ENCODE results near the gene CAPRIN1. TPM values are rescaled to one million over a fixed set of nuclear protein-coding genes. Genes with fewer than 3 reads are reported as not detected.
"Not testable (repeated sequence)": the region's sequence is repeated elsewhere in the genome, so short reads cannot be mapped to it uniquely, and the experiment has no call there.

Gene CAPRIN1
- total RNA-seq, 2 donors from 2014 or later, result 151 to 262 TPM

GRCh38 chr11:34064291-34064690, 12.8 kb downstream of the CAPRIN1 start:
- H3K9me3 Mint-ChIP-seq, result no peaks in the 10 kb centered on the region
- H3K4me1 Mint-ChIP-seq, result peaks cover 35% of the 10 kb centered on the region
- H3K27ac Mint-ChIP-seq, result no peak overlapping the region
- no peak for ATAC-seq (replicated peaks)
- H3K4me3 Mint-ChIP-seq, result no peak overlapping the region
- H3K36me3 Mint-ChIP-seq (ENCODE audit: low read depth), result peaks cover 87% of the 10 kb centered on the region
- H3K27me3 Mint-ChIP-seq, result no peaks in the 10 kb centered on the region

DNA sequence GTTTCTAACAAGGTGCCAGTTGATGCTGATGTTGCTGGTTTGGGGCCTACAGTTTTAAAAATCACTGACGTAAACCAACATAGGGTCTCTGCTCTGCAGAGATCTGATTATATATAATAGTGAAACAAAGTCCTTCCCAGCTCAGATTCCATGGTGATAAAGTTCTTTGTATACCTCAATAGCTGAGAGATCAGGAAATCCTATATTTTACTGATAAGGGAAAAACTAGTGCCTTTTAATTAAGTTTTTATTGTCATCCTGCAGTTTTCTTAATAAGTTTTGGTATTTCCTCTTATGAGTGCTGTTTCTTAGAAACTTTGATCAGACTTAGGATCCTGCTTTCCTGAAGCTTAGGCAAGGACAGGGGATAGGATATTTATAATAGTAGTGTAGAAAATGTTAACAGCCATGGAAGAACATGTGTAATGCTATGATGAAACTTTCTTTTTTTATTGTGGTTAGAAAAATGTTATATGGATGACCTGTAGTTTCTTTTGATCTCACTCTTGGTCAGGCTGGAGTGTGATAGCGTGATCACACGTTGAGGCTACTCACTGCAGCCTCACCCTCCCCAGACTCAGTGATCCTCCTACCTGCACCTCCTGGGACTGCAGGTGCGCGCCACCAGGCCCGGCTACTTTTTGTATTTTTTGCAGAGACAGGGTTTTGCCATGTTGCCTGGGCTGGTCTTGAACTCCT, 14.1 kb downstream of the CAPRIN1 start:
- Mint-ChIP-seq H3K36me3 (ENCODE audit: low read depth) (peaks cover 86% of the 10 kb centered on the region), H3K4me3 (no peak overlapping the region), H3K27ac (peak overlapping the region; percentile 59), H3K27me3 (no peaks in the 10 kb centered on the region), H3K4me1 (peaks cover 30% of the 10 kb centered on the region), H3K9me3 (no peaks in the 10 kb centered on the region)
- peak; percentile 78 for ATAC-seq (replicated peaks)

DNA sequence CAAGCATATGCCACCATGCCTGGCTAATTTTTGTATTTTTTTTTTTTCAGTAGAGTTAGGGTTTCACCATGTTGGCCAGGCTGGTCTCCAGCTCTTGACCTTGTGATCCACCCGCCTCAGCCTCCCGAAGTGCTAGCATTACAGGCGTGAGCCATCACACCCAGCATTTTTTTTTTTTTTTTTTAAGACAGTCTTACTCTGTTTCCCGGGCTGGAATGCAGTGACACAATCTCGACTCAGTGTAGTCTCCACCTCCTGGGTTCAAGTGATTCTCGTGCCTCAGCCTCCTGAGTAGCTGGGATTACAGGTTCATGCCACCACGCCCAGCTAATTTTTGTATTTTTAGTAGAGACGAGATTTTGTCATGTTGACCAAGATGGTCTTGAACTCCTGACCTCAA, 15.2 kb downstream of the CAPRIN1 start:
- peaks cover 30% of the 10 kb centered on the region for H3K4me1 Mint-ChIP-seq
- H3K4me3 Mint-ChIP-seq, result not testable (repeated sequence)
- peaks cover 86% of the 10 kb centered on the region for H3K36me3 Mint-ChIP-seq (ENCODE audit: low read depth)

GRCh38 chr11:34067383-34068065, 16.0 kb downstream of the CAPRIN1 start:
- peaks cover 86% of the 10 kb centered on the region for H3K36me3 Mint-ChIP-seq (ENCODE audit: low read depth)
- peak overlapping the region; percentile 34 for H3K27ac Mint-ChIP-seq
- H3K4me3 Mint-ChIP-seq, result peak overlapping the region; percentile 26
- peaks cover 25% of the 10 kb centered on the region for H3K4me1 Mint-ChIP-seq
- no peaks in the 10 kb centered on the region for H3K27me3 Mint-ChIP-seq
- no peak for ATAC-seq (replicated peaks)
- H3K9me3 Mint-ChIP-seq, result no peaks in the 10 kb centered on the region

More for the DNA sequence above, 15.2 kb downstream of the CAPRIN1 start:
- H3K9me3 Mint-ChIP-seq; ATAC-seq (replicated peaks); H3K27ac Mint-ChIP-seq; H3K27me3 Mint-ChIP-seq: not testable (repeated sequence)

DNA sequence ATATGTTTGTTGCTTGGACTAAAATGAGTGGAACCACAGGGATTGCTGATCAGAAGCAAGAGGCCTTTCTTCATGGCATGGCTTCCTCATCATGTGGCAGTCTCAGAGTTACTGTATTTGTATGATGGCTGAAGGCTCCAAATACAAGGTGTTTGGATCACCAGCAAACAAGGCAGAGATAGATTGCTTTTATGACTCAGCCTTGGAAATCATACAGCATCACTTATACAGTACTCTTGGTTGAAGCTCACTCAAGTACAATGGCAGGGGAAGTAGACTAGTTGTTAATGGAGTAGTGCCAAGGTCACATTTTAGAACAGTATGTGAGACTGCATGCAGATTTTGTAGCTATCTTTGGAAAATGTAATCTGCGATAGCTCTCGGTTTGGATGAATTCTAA, 16.6 kb downstream of the CAPRIN1 start:
- H3K4me3 Mint-ChIP-seq, result peak overlapping the region; percentile 26
- no peaks in the 10 kb centered on the region for H3K27me3 Mint-ChIP-seq
- peaks cover 86% of the 10 kb centered on the region for H3K36me3 Mint-ChIP-seq (ENCODE audit: low read depth)
- peak; percentile 64 for ATAC-seq (replicated peaks)
- peak overlapping the region; percentile 34 for H3K27ac Mint-ChIP-seq
- peaks cover 22% of the 10 kb centered on the region for H3K4me1 Mint-ChIP-seq
- no peaks in the 10 kb centered on the region for H3K9me3 Mint-ChIP-seq

DNA sequence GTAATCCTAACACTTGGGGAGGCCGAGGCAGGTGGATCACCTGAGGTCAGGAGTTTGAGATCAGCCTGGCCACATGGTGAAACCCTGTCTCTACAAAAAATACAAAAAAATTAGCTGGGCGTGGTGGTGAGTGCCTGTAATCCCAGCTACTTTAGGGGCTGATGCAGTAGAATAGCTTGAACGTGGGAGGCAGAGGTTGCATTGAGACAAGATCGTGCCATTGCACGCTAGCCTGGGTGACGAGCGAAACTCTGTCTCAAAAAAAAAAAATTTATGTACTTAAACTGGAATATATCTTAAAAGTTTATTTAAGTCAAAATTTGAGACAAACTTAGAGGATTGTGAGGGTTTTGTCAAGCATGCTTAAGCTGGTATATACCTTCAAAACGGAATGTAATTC, 19.8 kb downstream of the CAPRIN1 start:
- Mint-ChIP-seq H3K36me3 (ENCODE audit: low read depth) (peaks cover 88% of the 10 kb centered on the region), H3K4me1 (peaks cover 23% of the 10 kb centered on the region)
- H3K9me3 Mint-ChIP-seq; H3K27me3 Mint-ChIP-seq; ATAC-seq (replicated peaks); H3K4me3 Mint-ChIP-seq; H3K27ac Mint-ChIP-seq: not testable (repeated sequence)

DNA sequence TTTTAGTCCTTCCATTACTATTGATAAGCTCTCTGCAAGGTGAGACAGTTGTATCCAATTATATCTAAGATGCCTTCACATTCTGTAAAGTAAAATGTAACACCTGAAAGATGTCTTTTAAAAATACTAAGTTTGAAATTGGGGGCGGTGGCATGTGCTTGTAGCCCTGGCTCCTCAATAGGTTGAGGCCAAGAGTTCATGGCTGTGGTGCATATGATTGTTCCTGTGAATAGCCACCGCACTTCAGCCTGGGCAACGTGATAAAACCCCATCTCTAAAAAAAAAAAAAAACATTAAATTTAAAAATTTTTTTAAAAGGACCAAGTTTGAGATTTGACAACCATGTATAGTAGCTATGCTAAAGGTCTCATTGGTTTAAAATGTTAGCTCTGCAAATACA, 20.5 kb downstream of the CAPRIN1 start:
- no peak for ATAC-seq (replicated peaks)
- Mint-ChIP-seq H3K27me3 (no peaks in the 10 kb centered on the region), H3K4me1 (peaks cover 23% of the 10 kb centered on the region), H3K4me3 (no peak overlapping the region), H3K9me3 (no peaks in the 10 kb centered on the region), H3K27ac (no peak overlapping the region), H3K36me3 (ENCODE audit: low read depth) (peaks cover 89% of the 10 kb centered on the region)

DNA sequence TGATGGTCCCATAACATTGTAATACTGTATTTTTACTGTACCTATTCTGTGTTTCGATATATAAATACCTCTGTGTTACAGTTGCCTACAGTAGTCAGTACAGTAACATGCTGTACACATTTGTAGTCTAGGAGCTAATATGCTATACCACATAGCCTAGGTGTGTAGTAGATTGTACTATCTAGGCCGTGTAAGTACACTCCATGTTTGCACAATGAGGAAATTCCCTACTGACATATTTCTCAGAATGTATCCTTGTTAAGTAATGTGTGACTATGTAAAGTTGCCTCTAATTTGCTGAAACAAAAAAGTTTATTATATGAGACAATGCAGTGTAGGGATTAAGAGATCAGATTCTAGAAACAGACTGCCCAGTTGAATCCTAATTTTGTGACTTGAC, 21.3 kb downstream of the CAPRIN1 start:
- peak overlapping the region; percentile 32 for H3K27ac Mint-ChIP-seq
- H3K36me3 Mint-ChIP-seq (ENCODE audit: low read depth), result peaks cover 91% of the 10 kb centered on the region
- no peaks in the 10 kb centered on the region for H3K27me3 Mint-ChIP-seq
- H3K4me3 Mint-ChIP-seq, result no peak overlapping the region
- ATAC-seq (replicated peaks), result no peak
- peaks cover 19% of the 10 kb centered on the region for H3K4me1 Mint-ChIP-seq
- no peaks in the 10 kb centered on the region for H3K9me3 Mint-ChIP-seq

DNA sequence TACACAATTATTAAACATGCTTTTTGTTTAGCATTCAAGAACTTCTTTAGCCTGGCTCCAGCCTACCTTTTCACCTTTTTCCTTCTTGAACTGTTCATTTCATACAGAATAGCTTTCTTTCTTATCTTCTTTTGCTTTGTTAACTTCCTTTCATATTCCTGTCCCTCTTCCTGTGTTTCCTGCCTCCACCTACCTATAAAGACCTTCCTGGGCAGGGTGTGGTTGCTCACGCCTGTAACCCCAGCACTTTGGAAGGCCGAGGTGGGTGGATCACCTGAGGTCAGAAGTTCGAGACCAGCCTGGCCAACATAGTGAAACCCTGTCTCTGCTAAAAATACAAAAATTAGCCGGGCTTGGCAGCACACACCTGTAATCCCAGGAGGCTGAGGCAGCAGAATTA, 22.9 kb downstream of the CAPRIN1 start:
- H3K9me3 Mint-ChIP-seq, result no peaks in the 10 kb centered on the region
- peak overlapping the region; percentile 61 for H3K27ac Mint-ChIP-seq
- H3K4me3 Mint-ChIP-seq, result no peak overlapping the region
- peaks cover 13% of the 10 kb centered on the region for H3K4me1 Mint-ChIP-seq
- peaks cover 97% of the 10 kb centered on the region for H3K36me3 Mint-ChIP-seq (ENCODE audit: low read depth)
- H3K27me3 Mint-ChIP-seq, result no peaks in the 10 kb centered on the region
- no peak for ATAC-seq (replicated peaks)

GRCh38 chr11:34075178-34075820, 23.8 kb downstream of the CAPRIN1 start:
- Mint-ChIP-seq H3K36me3 (ENCODE audit: low read depth) (peaks cover 97% of the 10 kb centered on the region), H3K4me3 (peak overlapping the region; percentile 15), H3K4me1 (peaks cover 13% of the 10 kb centered on the region), H3K9me3 (no peaks in the 10 kb centered on the region), H3K27me3 (no peaks in the 10 kb centered on the region), H3K27ac (peak overlapping the region; percentile 49)
- ATAC-seq (replicated peaks), result peak; percentile 49

DNA sequence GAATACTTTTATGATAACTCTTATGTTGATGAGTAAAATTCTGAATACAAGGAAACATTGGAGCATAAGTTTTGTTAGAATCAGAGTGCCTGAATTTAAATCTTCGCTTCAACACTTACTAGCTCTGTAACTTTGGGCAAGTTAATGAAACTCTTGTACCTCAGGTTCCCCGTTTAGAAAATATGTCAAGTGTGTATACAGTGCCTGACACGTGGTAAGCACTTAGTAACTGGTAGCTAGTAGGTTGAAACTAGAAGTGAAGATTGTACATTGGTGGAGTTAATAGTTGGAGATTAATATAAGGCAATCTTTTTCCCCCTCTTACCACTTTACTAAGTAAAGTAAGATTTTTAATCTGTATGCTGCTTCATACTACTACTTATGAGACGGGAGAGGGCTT, 29.1 kb downstream of the CAPRIN1 start:
- H3K36me3 Mint-ChIP-seq (ENCODE audit: low read depth), result peaks cover 98% of the 10 kb centered on the region

DNA sequence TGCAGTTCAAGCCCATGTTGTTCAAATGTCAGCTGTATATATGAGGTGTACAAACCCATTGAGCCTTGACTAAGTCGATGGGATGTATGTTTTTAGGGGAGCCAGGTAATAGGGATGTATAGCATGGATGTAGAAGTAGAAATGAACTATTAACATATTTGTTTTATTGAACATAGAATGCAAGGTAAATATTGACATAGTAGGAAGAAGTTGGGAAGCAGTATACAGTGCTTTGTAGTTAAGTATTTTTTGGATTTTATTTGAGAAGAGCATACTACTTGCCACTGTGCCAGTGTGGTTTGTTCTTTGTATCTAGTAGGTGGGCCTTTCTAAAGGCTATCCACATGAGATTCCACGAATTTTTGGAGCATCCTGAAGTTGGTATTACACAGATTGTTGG, 33.1 kb downstream of the CAPRIN1 start:
- no peaks in the 10 kb centered on the region for H3K27me3 Mint-ChIP-seq
- H3K27ac Mint-ChIP-seq, result peak overlapping the region; percentile 15
- no peaks in the 10 kb centered on the region for H3K9me3 Mint-ChIP-seq
- peaks cover 14% of the 10 kb centered on the region for H3K4me1 Mint-ChIP-seq
- ATAC-seq (replicated peaks), result no peak
- H3K36me3 Mint-ChIP-seq (ENCODE audit: low read depth), result peaks cover 100% of the 10 kb centered on the region
- H3K4me3 Mint-ChIP-seq, result no peak overlapping the region

More for the DNA sequence above, 29.1 kb downstream of the CAPRIN1 start:
- H3K27ac Mint-ChIP-seq, result no peak overlapping the region
- peaks cover 6% of the 10 kb centered on the region for H3K4me1 Mint-ChIP-seq
- no peaks in the 10 kb centered on the region for H3K9me3 Mint-ChIP-seq
- no peaks in the 10 kb centered on the region for H3K27me3 Mint-ChIP-seq
- ATAC-seq (replicated peaks), result no peak
- H3K4me3 Mint-ChIP-seq, result no peak overlapping the region

DNA sequence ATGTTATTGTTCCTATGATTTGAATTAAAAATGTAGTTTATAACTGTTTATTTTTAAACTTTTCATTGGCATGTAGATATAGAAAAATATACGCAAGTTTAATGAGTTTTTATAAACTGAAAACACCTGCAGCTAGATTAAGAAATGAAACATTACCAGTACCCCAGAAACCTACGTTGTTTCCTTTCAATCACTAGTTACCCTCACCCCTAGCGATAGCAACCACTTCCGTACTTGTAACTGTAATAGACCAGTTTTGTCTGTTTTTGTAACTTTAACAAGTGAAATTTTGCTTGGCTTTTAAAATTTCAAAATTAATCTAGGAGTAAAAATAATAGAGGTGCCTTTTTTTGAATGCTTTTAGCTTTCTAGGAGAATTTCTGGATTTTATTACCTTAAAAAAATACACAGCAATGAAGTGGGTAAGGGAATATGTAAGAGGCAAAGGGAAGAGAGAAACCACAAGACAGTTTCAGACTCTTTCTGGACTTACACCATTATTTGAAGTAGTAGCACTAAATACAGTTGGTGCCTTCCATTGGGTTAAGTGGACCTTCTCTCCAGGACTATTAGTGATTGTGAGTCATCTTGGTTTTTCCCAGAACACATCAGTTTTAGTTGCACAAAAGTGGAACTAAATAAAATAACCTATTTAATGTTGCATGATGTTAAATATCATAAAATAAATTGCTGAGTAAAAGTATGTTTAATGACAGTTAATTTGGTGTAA, 35.2 kb downstream of the CAPRIN1 start:
- H3K27ac Mint-ChIP-seq, result peak overlapping the region; percentile 83
- peak overlapping the region; percentile 27 for H3K4me3 Mint-ChIP-seq
- H3K27me3 Mint-ChIP-seq, result no peaks in the 10 kb centered on the region
- H3K9me3 Mint-ChIP-seq, result no peaks in the 10 kb centered on the region
- peaks cover 100% of the 10 kb centered on the region for H3K36me3 Mint-ChIP-seq (ENCODE audit: low read depth)
- peaks cover 14% of the 10 kb centered on the region for H3K4me1 Mint-ChIP-seq
- ATAC-seq (replicated peaks), result peak; percentile 74

- Mint-ChIP-seq H3K27ac (peak overlapping the region; percentile 49), H3K9me3 (no peaks in the 10 kb centered on the region), H3K27me3 (no peaks in the 10 kb centered on the region), H3K36me3 (ENCODE audit: low read depth) (peaks cover 100% of the 10 kb centered on the region), H3K4me3 (no peak overlapping the region), H3K4me1 (peaks cover 4% of the 10 kb centered on the region)
- ATAC-seq (replicated peaks), result no peak
These were observed 40.3 kb downstream of the CAPRIN1 start for GRCh38 chr11:34091825-34092224.

Data from activated T-helper 17 cell treated with anti-CD3 and anti-CD28 coated beads, Interleukin-2, amount 50 U/mL, for 72 hours (primary cell).